K562 (cell line): Measurements from ENCODE around the gene KLK11. TPM values are rescaled to one million over a fixed set of nuclear protein-coding genes. Genes with fewer than 3 reads are reported as not detected.

Source experiments
- ARID4B ChIP-seq: sonication (generic); formaldehyde crosslinking; IDR thresholded peaks from 2 replicates; pipeline ENCODE4 v1.8.0; 2022; ENCODE audit warnings: mild to moderate bottlenecking, missing genetic modification reagents
- CBX3 ChIP-seq, 2 experiments: IDR thresholded peaks; 1 replicate in 1 of 2; 2 replicates in 1 of 2; pipeline ENCODE4 v1.6.1; 2012; ENCODE audit warnings: inconsistent platforms in 2 of 2, low read length in 2 of 2, borderline replicate concordance in 1 of 2, control low read depth in 1 of 2
- CREM ChIP-seq: IDR thresholded peaks from 2 replicates; pipeline ENCODE4 v1.6.1; 2014; ENCODE audit warnings: antibody characterized with exemption, low read depth
- CTBP1 ChIP-seq: fragments of 450-650 bp; IDR thresholded peaks from 2 replicates; pipeline ENCODE4 v1.6.1; 2016; ENCODE audit warnings: borderline replicate concordance
- EP300 ChIP-seq: IDR thresholded peaks from 2 replicates; pipeline ENCODE4 v1.6.1; 2012; ENCODE audit warnings: low read length, improper control_type of control experiment
- HDAC2 ChIP-seq: fragments of 450-650 bp; IDR thresholded peaks from 2 replicates; pipeline ENCODE4 v1.6.1; 2016; ENCODE audit warnings: mild to moderate bottlenecking
- PREB ChIP-seq: sonication (generic); formaldehyde crosslinking; IDR thresholded peaks from 2 replicates; pipeline ENCODE4 v1.8.1; 2023; ENCODE audit warnings: mild to moderate bottlenecking, missing genetic modification reagents
- ZBTB7A ChIP-seq: IDR thresholded peaks from 2 replicates; pipeline ENCODE4 v1.6.1; 2011; ENCODE audit warnings: low read depth, mild to moderate bottlenecking, low read length, moderate library complexity, borderline replicate concordance; ENCODE audit not compliant: control insufficient read depth
- ZKSCAN8 ChIP-seq: fragments of 200-800 bp; sonication (Bioruptor generic); IDR thresholded peaks from 2 replicates; pipeline ENCODE4 v1.6.1; 2016; ENCODE audit warnings: missing genetic modification characterization, missing compliant biosample characterization
- ZNF134 ChIP-seq: fragments of 250-450 bp; sonication (Bioruptor Pico); conservative IDR thresholded peaks from 2 replicates; pipeline ENCODE4 v1.4.0; 2020
- ZNF24 ChIP-seq: fragments of 450-650 bp; IDR thresholded peaks from 2 replicates; pipeline ENCODE4 v1.6.1; 2016
- ZNF785 ChIP-seq: fragments of 250-450 bp; sonication (Bioruptor Pico); IDR thresholded peaks from 2 replicates; pipeline ENCODE4 v1.4.0; 2020; ENCODE audit warnings: mild to moderate bottlenecking
- polyA plus RNA-seq, 8 experiments: library from polyadenylated mRNA; depleted of rRNA in 4 of 8; stranded (reverse) in 5 of 8; unstranded in 3 of 8; fragments of >200 nt; fragmentation: Nextera tagmentation in 2 of 8; fragmentation: Illumina TruSeq in 1 of 8; extraction: Ambion mirVana in 2 of 8; extraction: Trizol in 1 of 8; gene quantifications; 2 replicates each; pipeline versions ENCODE4 v1.2.1 to v1.2.3, GENCODE V29; 2011 to 2014; ENCODE audit warnings: inconsistent platforms in 1 of 8, missing spikeins in 1 of 8
- total RNA-seq, 7 experiments: library from RNA; depleted of rRNA in 6 of 7; stranded (reverse); fragments of >200 nt in 6 of 7; fragmentation: Illumina TruSeq in 2 of 7; extraction: Trizol in 2 of 7; gene quantifications; 2 replicates each; pipeline versions ENCODE4 v1.2.1 to v1.2.3, GENCODE V29; 2011 to 2021; ENCODE audit warnings: low replicate concordance in 1 of 7
- TF ChIP-seq, protein P1 (sequence below): fragments of 450-650 bp; IDR thresholded peaks from 2 replicates; pipeline ENCODE4 v1.6.1; 2016; ENCODE audit warnings: antibody characterized with exemption
- TF ChIP-seq, protein P2 (sequence below): fragments of 450-650 bp; IDR thresholded peaks from 2 replicates; pipeline ENCODE4 v1.6.1; 2014; ENCODE audit warnings: low read depth, mild to moderate bottlenecking, moderate library complexity, borderline replicate concordance
- TF ChIP-seq, protein P3 (sequence below), 2 experiments: IDR thresholded peaks; 2 replicates each; pipeline ENCODE4 v1.6.1; 2011; ENCODE audit warnings: borderline replicate concordance in 1 of 2, control low read depth in 1 of 2, low read depth in 1 of 2, low read length in 1 of 2, mild to moderate bottlenecking in 1 of 2, mixed read lengths in 1 of 2, moderate library complexity in 1 of 2; ENCODE audit not compliant: insufficient read depth in 1 of 2, insufficient read length in 1 of 2, poor library complexity in 1 of 2, severe bottlenecking in 1 of 2; ENCODE audit errors: extremely low read depth in 1 of 2

KLK11 gene
- total and polyA plus RNA-seq, 9 of the 15 experiments (the other 6 are each of a cell fraction or from before 2014, with no cell fraction given) = not detected

- no peak for TF ChIP-seq ARID4B (CRISPR knock-in tag)
- no peak for TF ChIP-seq CBX3 (IDR thresholded peaks at IDR 0.05; ENCODE audit: borderline replicate concordance in 1 of 2, low read length in 2 of 2)
- TF ChIP-seq PREB (CRISPR knock-in tag) = no peak
- TF ChIP-seq, protein P1, sequence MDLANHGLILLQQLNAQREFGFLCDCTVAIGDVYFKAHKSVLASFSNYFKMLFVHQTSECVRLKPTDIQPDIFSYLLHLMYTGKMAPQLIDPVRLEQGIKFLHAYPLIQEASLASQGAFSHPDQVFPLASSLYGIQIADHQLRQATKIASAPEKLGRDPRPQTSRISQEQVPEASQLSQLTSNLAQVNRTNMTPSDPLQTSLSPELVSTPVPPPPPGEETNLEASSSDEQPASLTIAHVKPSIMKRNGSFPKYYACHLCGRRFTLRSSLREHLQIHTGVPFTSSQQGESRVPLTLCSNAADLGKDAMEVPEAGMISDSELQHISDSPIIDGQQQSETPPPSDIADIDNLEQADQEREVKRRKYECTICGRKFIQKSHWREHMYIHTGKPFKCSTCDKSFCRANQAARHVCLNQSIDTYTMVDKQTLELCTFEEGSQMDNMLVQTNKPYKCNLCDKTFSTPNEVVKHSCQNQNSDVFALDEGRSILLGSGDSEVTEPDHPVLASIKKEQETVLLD = no peak
- no peak for TF ChIP-seq CREM
- TF ChIP-seq, protein P2, sequence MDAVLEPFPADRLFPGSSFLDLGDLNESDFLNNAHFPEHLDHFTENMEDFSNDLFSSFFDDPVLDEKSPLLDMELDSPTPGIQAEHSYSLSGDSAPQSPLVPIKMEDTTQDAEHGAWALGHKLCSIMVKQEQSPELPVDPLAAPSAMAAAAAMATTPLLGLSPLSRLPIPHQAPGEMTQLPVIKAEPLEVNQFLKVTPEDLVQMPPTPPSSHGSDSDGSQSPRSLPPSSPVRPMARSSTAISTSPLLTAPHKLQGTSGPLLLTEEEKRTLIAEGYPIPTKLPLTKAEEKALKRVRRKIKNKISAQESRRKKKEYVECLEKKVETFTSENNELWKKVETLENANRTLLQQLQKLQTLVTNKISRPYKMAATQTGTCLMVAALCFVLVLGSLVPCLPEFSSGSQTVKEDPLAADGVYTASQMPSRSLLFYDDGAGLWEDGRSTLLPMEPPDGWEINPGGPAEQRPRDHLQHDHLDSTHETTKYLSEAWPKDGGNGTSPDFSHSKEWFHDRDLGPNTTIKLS = no peak
- TF ChIP-seq EP300 = peak; percentile 19; the same call in 1 of the 2 replicates
- TF ChIP-seq, protein P3, sequence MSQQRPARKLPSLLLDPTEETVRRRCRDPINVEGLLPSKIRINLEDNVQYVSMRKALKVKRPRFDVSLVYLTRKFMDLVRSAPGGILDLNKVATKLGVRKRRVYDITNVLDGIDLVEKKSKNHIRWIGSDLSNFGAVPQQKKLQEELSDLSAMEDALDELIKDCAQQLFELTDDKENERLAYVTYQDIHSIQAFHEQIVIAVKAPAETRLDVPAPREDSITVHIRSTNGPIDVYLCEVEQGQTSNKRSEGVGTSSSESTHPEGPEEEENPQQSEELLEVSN (IDR thresholded peaks at IDR 0.05; ENCODE audit: borderline replicate concordance in 1 of 2, extremely low read depth in 1 of 2, insufficient read depth in 1 of 2, insufficient read length in 1 of 2, low read depth in 1 of 2, low read length in 1 of 2, poor library complexity in 1 of 2, severe bottlenecking in 1 of 2) = peak in 1 of 2 experiments; percentile 43
- 0 out of 2 replicates have a peak, but pooled peaks have one; percentile 33 for TF ChIP-seq HDAC2
- no peak for TF ChIP-seq ZNF24
- 0 out of 2 replicates have a peak, but pooled peaks have one; percentile 13 for TF ChIP-seq CTBP1
- TF ChIP-seq ZBTB7A = peak; percentile 77; the same call in 1 of the 2 replicates
- TF ChIP-seq ZNF785 (CRISPR knock-in tag) = no peak
- TF ChIP-seq ZKSCAN8 (CRISPR knock-in tag) = no peak
- no peak for TF ChIP-seq ZNF134
Measured at GRCh38 chr19:51064534-51065220, 38.3 kb upstream of the KLK11 start, which contains the start of gene KLK13 (continued).
